H9 (cell line): ENCODE results near the gene MYCN. TPM values are rescaled to one million over a fixed set of nuclear protein-coding genes. Genes with fewer than 3 reads are reported as not detected.

Source experiments
- DNase-seq: peaks from one replicate; pipeline ENCODE4 v3.0.0-alpha.2; 2017
- H2AFZ ChIP-seq: one replicate; pipeline ENCODE4 v1.6.1; 2013; ENCODE audit warnings: mild to moderate bottlenecking, low read length, control low read depth, moderate library complexity
- H2AK5ac ChIP-seq: 2 replicates; pipeline ENCODE4 v1.6.1; 2013; ENCODE audit warnings: low read length, control low read depth, mixed read lengths; ENCODE audit not compliant: insufficient read length
- H2BK120ac ChIP-seq: one replicate; pipeline ENCODE4 v1.6.1; 2013; ENCODE audit warnings: low read depth, mild to moderate bottlenecking, low read length, control low read depth, inconsistent platforms; ENCODE audit not compliant: poor library complexity, severe bottlenecking
- H2BK12ac ChIP-seq: 2 replicates; pipeline ENCODE4 v1.6.1; 2013; ENCODE audit warnings: low read length, control low read depth, mixed read lengths, low read depth; ENCODE audit not compliant: insufficient read length
- H2BK15ac ChIP-seq: 2 replicates; pipeline ENCODE4 v1.6.1; 2013; ENCODE audit warnings: low read depth, low read length, control low read depth
- H2BK20ac ChIP-seq: one replicate; pipeline ENCODE4 v1.6.1; 2013; ENCODE audit warnings: low read depth, mild to moderate bottlenecking, low read length, control low read depth, inconsistent platforms; ENCODE audit not compliant: poor library complexity, severe bottlenecking
- H2BK5ac ChIP-seq: 2 replicates; pipeline ENCODE4 v1.6.1; 2013; ENCODE audit warnings: low read length, control low read depth, mixed read lengths; ENCODE audit not compliant: insufficient read length
- H3K14ac ChIP-seq: 2 replicates; pipeline ENCODE4 v1.6.1; 2013; ENCODE audit warnings: low read length, control low read depth; ENCODE audit not compliant: insufficient read depth
- H3K18ac ChIP-seq: 2 replicates; pipeline ENCODE4 v1.6.1; 2013; ENCODE audit warnings: low read depth, mild to moderate bottlenecking, mixed read lengths, low read length, control low read depth; ENCODE audit not compliant: insufficient read length
- H3K23ac ChIP-seq: 2 replicates; pipeline ENCODE4 v1.6.1; 2013; ENCODE audit warnings: low read length, control low read depth, mixed read lengths, low read depth; ENCODE audit not compliant: insufficient read length
- H3K23me2 ChIP-seq: 2 replicates; pipeline ENCODE4 v1.6.1; 2013; ENCODE audit warnings: low read depth, mild to moderate bottlenecking, mixed read lengths, low read length, control low read depth; ENCODE audit not compliant: insufficient read length, poor library complexity, severe bottlenecking
- H3K27ac ChIP-seq: 2 replicates; pipeline ENCODE4 v1.5.1; 2013; ENCODE audit warnings: low read length, control low read depth, mixed read lengths, low read depth; ENCODE audit not compliant: insufficient read length
- H3K27me3 ChIP-seq: 2 replicates; pipeline ENCODE4 v1.6.1; 2013; ENCODE audit warnings: low read length, control low read depth, inconsistent platforms; ENCODE audit not compliant: insufficient read depth
- H3K4ac ChIP-seq: 2 replicates; pipeline ENCODE4 v1.6.1; 2013; ENCODE audit warnings: low read depth, mild to moderate bottlenecking, control low read depth, inconsistent platforms, low read length, moderate library complexity
- H3K4me1 ChIP-seq: 2 replicates; pipeline ENCODE4 v1.6.1; 2013; ENCODE audit warnings: low read length, control low read depth, inconsistent platforms; ENCODE audit not compliant: insufficient read depth
- H3K4me2 ChIP-seq: 2 replicates; pipeline ENCODE4 v1.6.1; 2013; ENCODE audit warnings: low read length, control low read depth, mixed read lengths; ENCODE audit not compliant: insufficient read length, insufficient read depth
- H3K56ac ChIP-seq: 2 replicates; pipeline ENCODE4 v1.6.1; 2013; ENCODE audit warnings: low read depth, mild to moderate bottlenecking, mixed read lengths, low read length, control low read depth; ENCODE audit not compliant: insufficient read length
- H3K79me1 ChIP-seq: 2 replicates; pipeline ENCODE4 v1.6.1; 2013; ENCODE audit warnings: low read depth, mild to moderate bottlenecking, moderate library complexity, low read length, control low read depth, inconsistent platforms; ENCODE audit not compliant: insufficient read depth, poor library complexity, severe bottlenecking
- H3K79me2 ChIP-seq: 2 replicates; pipeline ENCODE4 v1.6.1; 2013; ENCODE audit warnings: low read length, control low read depth, inconsistent platforms; ENCODE audit not compliant: insufficient read depth
- H3K9ac ChIP-seq: 2 replicates; pipeline ENCODE4 v1.6.1; 2013; ENCODE audit warnings: low read length, control low read depth, mixed read lengths; ENCODE audit not compliant: insufficient read length; ENCODE audit errors: extremely low read depth
- H3K9me3 ChIP-seq: one replicate; pipeline ENCODE4 v1.6.1; 2013; ENCODE audit warnings: low read depth, low read length, inconsistent platforms; ENCODE audit not compliant: control insufficient read depth
- H3T11ph ChIP-seq: one replicate; pipeline ENCODE4 v1.6.1; 2013; ENCODE audit warnings: mild to moderate bottlenecking, low read length, control low read depth, inconsistent platforms
- H4K20me1 ChIP-seq: one replicate; pipeline ENCODE4 v1.6.1; 2013; ENCODE audit not compliant: control insufficient read depth, insufficient read length, insufficient read depth
- H4K5ac ChIP-seq: 2 replicates; pipeline ENCODE4 v1.6.1; 2013; ENCODE audit warnings: low read depth, mild to moderate bottlenecking, mixed read lengths, low read length, control low read depth; ENCODE audit not compliant: insufficient read length
- H4K8ac ChIP-seq: replicated peaks from 2 replicates; pipeline ENCODE4 v1.6.1; 2013; ENCODE audit warnings: low read length, control low read depth, mixed read lengths, low read depth; ENCODE audit not compliant: insufficient read length
- H4K91ac ChIP-seq: 2 replicates; pipeline ENCODE4 v1.6.1; 2013; ENCODE audit warnings: low read depth, mild to moderate bottlenecking, moderate library complexity, mixed read lengths, low read length, control low read depth; ENCODE audit not compliant: insufficient read length
- H3K27ac Mint-ChIP-seq, 3 experiments: 2 replicates in 2 of 3; 3 replicates in 1 of 3; pipeline ENCODE4 v1.8.0; 2020 to 2021; ENCODE audit warnings: mixed read lengths in 3 of 3, mild to moderate bottlenecking in 1 of 3, moderate library complexity in 1 of 3
- H3K27me3 Mint-ChIP-seq: 2 replicates; pipeline ENCODE4 v1.8.0; 2021; ENCODE audit warnings: low read depth, mild to moderate bottlenecking, moderate library complexity, mixed read lengths
- H3K36me3 Mint-ChIP-seq, 3 experiments: 2 replicates in 2 of 3; 3 replicates in 1 of 3; pipeline ENCODE4 v1.8.0; 2020 to 2021; ENCODE audit warnings: low read depth in 3 of 3, mixed read lengths in 3 of 3; ENCODE audit not compliant: insufficient read depth in 1 of 3
- H3K4me1 Mint-ChIP-seq, 2 experiments: 2 replicates each; pipeline ENCODE4 v1.8.0; 2020; ENCODE audit warnings: mixed read lengths in 2 of 2
- H3K4me3 Mint-ChIP-seq, 2 experiments: 2 replicates in 1 of 2; 3 replicates in 1 of 2; pipeline ENCODE4 v1.8.0; 2020 to 2021; ENCODE audit warnings: mild to moderate bottlenecking in 2 of 2, mixed read lengths in 2 of 2, moderate library complexity in 1 of 2
- H3K9me3 Mint-ChIP-seq, 2 experiments: 2 replicates in 1 of 2; 3 replicates in 1 of 2; pipeline ENCODE4 v1.8.0; 2020; ENCODE audit warnings: mild to moderate bottlenecking in 2 of 2, mixed read lengths in 2 of 2, moderate library complexity in 1 of 2
- CTCF ChIP-seq: fragments of 200-600 bp; sonication (generic); conservative IDR thresholded peaks from 3 replicates; pipeline ENCODE4 v1.8.0; 2021; ENCODE audit warnings: antibody characterized with exemption, mild to moderate bottlenecking
- WGBS: extraction: QIAGEN DNeasy Blood & Tissue Kit; methylation state at CpG from one replicate; pipeline ENCODE4 v1.1.7; 2013; ENCODE audit warnings: missing lambda C conversion rate, low lambda C conversion rate, mixed read lengths; ENCODE audit not compliant: insufficient read length; ENCODE audit errors: extremely low coverage; 5-methylcytosine and 5-hydroxymethylcytosine counted together
- total RNA-seq: library from RNA; stranded (reverse); gene quantifications from 2 replicates; pipeline ENCODE4 v1.2.1, GENCODE V29; 2021

Gene MYCN
- total RNA-seq, 1 experiment from 2014 or later = 100.0 TPM

- Histone ChIP-seq H2BK15ac (no peak overlapping the region), H2BK120ac (no peak overlapping the region), H3K79me1 (no peaks in the 10 kb centered on the region), H3K14ac (no peak overlapping the region), H2BK5ac (no peak overlapping the region), H3K9me3 (no peaks in the 10 kb centered on the region), H2AFZ (no peak overlapping the region), H3K4me1 (peaks cover 4% of the 10 kb centered on the region; the same call in 1 of the 2 replicates), H3K56ac (no peak overlapping the region), H3K23ac (no peak overlapping the region), H3K79me2 (no peaks in the 10 kb centered on the region), H3T11ph (no peak overlapping the region), H3K23me2 (no peaks in the 10 kb centered on the region), H2AK5ac (no peak overlapping the region), H4K91ac (no peak overlapping the region), H3K18ac (no peak overlapping the region), H3K4me2 (no peak overlapping the region), H2BK20ac (no peak overlapping the region), H3K9ac (no peak overlapping the region), H2BK12ac (no peak overlapping the region), H3K27me3 (no peaks in the 10 kb centered on the region), H4K20me1 (no peaks in the 10 kb centered on the region), H3K27ac (no peak overlapping the region), H3K4ac (no peak overlapping the region), H4K8ac (no peak overlapping the region), H4K5ac (no peak overlapping the region)
- H3K36me3 Mint-ChIP-seq = no peaks in the 10 kb centered on the region; a peak in 1 of 7 replicates
- H3K27me3 Mint-ChIP-seq = no peaks in the 10 kb centered on the region
- TF ChIP-seq CTCF = no peak
- DNase-seq = no peak
- H3K27ac Mint-ChIP-seq = peak overlapping the region in 1 of 3 experiments; percentile 9; a peak in 1 of 7 replicates
- H3K4me3 Mint-ChIP-seq = no peak overlapping the region
- peaks cover 50 to 51% of the 10 kb centered on the region in 2 experiments for H3K4me1 Mint-ChIP-seq
- no peaks in the 10 kb centered on the region for H3K9me3 Mint-ChIP-seq
- no CpG with 5 or more reads among the region's 6 CpGs for WGBS
Observed at GRCh38 chr2:15953891-15954680, 13.7 kb downstream of the MYCN start.
